Hepatocyte (in vitro differentiated cells): ENCODE data around the gene TCF7L2. TPM values are rescaled to one million over a fixed set of nuclear protein-coding genes. Genes with fewer than 3 reads are reported as not detected.

Experiments used
- DNase-seq: peaks from one replicate; pipeline ENCODE4 v3.0.0-alpha.2; 2016; ENCODE audit warnings: low spot score
- H2AFZ ChIP-seq: fragments of 200-600 bp; sonication (generic); 2 replicates; pipeline ENCODE4 v1.6.0; 2016; ENCODE audit warnings: antibody characterized with exemption, mild to moderate bottlenecking
- H3K27ac ChIP-seq: fragments of 200-600 bp; sonication (generic); 2 replicates; pipeline ENCODE4 v1.5.1; 2016; ENCODE audit warnings: mild to moderate bottlenecking
- H3K27me3 ChIP-seq: fragments of 200-600 bp; sonication (generic); 2 replicates; pipeline ENCODE4 v1.6.1; 2016
- H3K36me3 ChIP-seq: fragments of 200-600 bp; sonication (generic); replicated peaks from 2 replicates; pipeline ENCODE4 v1.5.1; 2016; ENCODE audit warnings: low read depth; ENCODE audit not compliant: insufficient read depth
- H3K4me1 ChIP-seq: fragments of 200-600 bp; sonication (generic); 2 replicates; pipeline ENCODE4 v1.5.1; 2016; ENCODE audit warnings: mild to moderate bottlenecking, moderate library complexity; ENCODE audit not compliant: insufficient read depth
- H3K4me2 ChIP-seq: fragments of 200-600 bp; sonication (generic); 2 replicates; pipeline ENCODE4 v1.6.0; 2016
- H3K4me3 ChIP-seq: fragments of 200-600 bp; sonication (generic); 2 replicates; pipeline ENCODE4 v1.5.1; 2016; ENCODE audit warnings: mild to moderate bottlenecking
- H3K79me2 ChIP-seq: fragments of 200-600 bp; sonication (generic); 2 replicates; pipeline ENCODE4 v1.6.0; 2017; ENCODE audit warnings: mild to moderate bottlenecking
- H3K9me2 ChIP-seq: fragments of 200-600 bp; sonication (generic); replicated peaks from 2 replicates; pipeline ENCODE4 v1.6.0; 2017; ENCODE audit warnings: mild to moderate bottlenecking; ENCODE audit not compliant: insufficient read depth
- H3K9me3 ChIP-seq: fragments of 200-600 bp; sonication (generic); 2 replicates; pipeline ENCODE4 v1.5.1; 2016; ENCODE audit warnings: low read depth, mild to moderate bottlenecking
- H4K20me1 ChIP-seq: fragments of 200-600 bp; sonication (generic); 2 replicates; pipeline ENCODE4 v1.6.0; 2016; ENCODE audit warnings: mild to moderate bottlenecking; ENCODE audit not compliant: insufficient read depth, poor library complexity, severe bottlenecking
- CTCF ChIP-seq: fragments of 200-600 bp; sonication (generic); IDR thresholded peaks from 2 replicates; pipeline ENCODE4 v1.5.1; 2016; ENCODE audit warnings: antibody characterized with exemption, mild to moderate bottlenecking; ENCODE audit not compliant: poor library complexity
- EZH2 ChIP-seq: fragments of 200-600 bp; sonication (generic); IDR thresholded peaks from 2 replicates; pipeline ENCODE4 v1.6.1; 2016; ENCODE audit warnings: antibody characterized with exemption, mild to moderate bottlenecking, borderline replicate concordance
- EZH2phosphoT487 ChIP-seq: fragments of 200-600 bp; sonication (generic); IDR thresholded peaks from one replicate; pipeline ENCODE4 v1.6.1; 2018; ENCODE audit warnings: antibody characterized with exemption, mild to moderate bottlenecking, low read depth, moderate library complexity; ENCODE audit not compliant: unreplicated experiment, severe bottlenecking
- WGBS: methylation state at CpG from one replicate; pipeline ENCODE4 v1.1.6; 2016; ENCODE audit warnings: low lambda C conversion rate; ENCODE audit errors: missing lambda C conversion rate; 5-methylcytosine and 5-hydroxymethylcytosine counted together
- polyA plus RNA-seq: library from polyadenylated mRNA; unstranded; fragments of >200 nt; fragmentation: Nextera tagmentation; extraction: Ambion mirVana; gene quantifications from 2 replicates; pipeline ENCODE4 v1.2.1, GENCODE V29; 2016
- total RNA-seq: library from RNA; depleted of rRNA; stranded (reverse); fragments of >200 nt; gene quantifications from 2 replicates; pipeline ENCODE4 v1.2.3, GENCODE V29; 2014

Gene TCF7L2
- total and polyA plus RNA-seq, 2 experiments from 2014 or later: 14.8 to 28.8 TPM

GRCh38 chr10:113161066-113161465 is 211.0 kb downstream of the TCF7L2 start:
- Histone ChIP-seq H3K36me3 (no peaks in the 10 kb centered on the region), H2AFZ (no peak overlapping the region), H3K9me2 (no peaks in the 10 kb centered on the region), H4K20me1 (no peaks in the 10 kb centered on the region), H3K4me1 (no peaks in the 10 kb centered on the region), H3K79me2 (no peaks in the 10 kb centered on the region), H3K9me3 (no peaks in the 10 kb centered on the region), H3K27me3 (no peaks in the 10 kb centered on the region), H3K4me2 (no peak overlapping the region), H3K27ac (no peak overlapping the region), H3K4me3 (no peak overlapping the region)
- TF ChIP-seq CTCF (no peak), EZH2phosphoT487 (no peak)
- WGBS: 94% methylated on average over 6 of the region's 6 CpGs
- DNase-seq: no peak

- Histone ChIP-seq H3K36me3 (no peaks in the 10 kb centered on the region), H3K9me3 (no peaks in the 10 kb centered on the region), H3K4me1 (no peaks in the 10 kb centered on the region), H3K27me3 (no peaks in the 10 kb centered on the region), H4K20me1 (no peaks in the 10 kb centered on the region), H3K9me2 (no peaks in the 10 kb centered on the region), H3K4me2 (no peak overlapping the region), H3K27ac (no peak overlapping the region), H3K4me3 (no peak overlapping the region), H3K79me2 (no peaks in the 10 kb centered on the region), H2AFZ (no peak overlapping the region)
- TF ChIP-seq CTCF (no peak), EZH2 (no peak), EZH2phosphoT487 (no peak)
- 93% methylated on average over 6 of the region's 6 CpGs for WGBS
- no peak for DNase-seq
Measured at GRCh38 chr10:113162960-113163359, 212.9 kb downstream of the TCF7L2 start.

GRCh38 chr10:113165673-113166072 is 215.6 kb downstream of the TCF7L2 start:
- H3K36me3 ChIP-seq: no peaks in the 10 kb centered on the region
- 96% methylated on average over 19 of the region's 20 CpGs for WGBS

More at GRCh38 chr10:113165673-113166072, 215.6 kb downstream of the TCF7L2 start:
- Histone ChIP-seq H3K4me2 (no peak overlapping the region), H4K20me1 (no peaks in the 10 kb centered on the region), H3K27ac (no peak overlapping the region), H3K9me3 (no peaks in the 10 kb centered on the region), H3K79me2 (no peaks in the 10 kb centered on the region), H3K4me1 (no peaks in the 10 kb centered on the region), H3K4me3 (no peak overlapping the region), H3K9me2 (no peaks in the 10 kb centered on the region), H2AFZ (no peak overlapping the region), H3K27me3 (no peaks in the 10 kb centered on the region)
- TF ChIP-seq EZH2phosphoT487: no peak
- TF ChIP-seq EZH2: no peak
- no peak for TF ChIP-seq CTCF
- DNase-seq: no peak
